Measurements from ENCODE around the gene FBXO8. TPM values are rescaled to one million over a fixed set of nuclear protein-coding genes. Genes with fewer than 3 reads are reported as not detected.

The FBXO8 gene
- total RNA-seq, 1 donor from 2014 or later: 28.4 TPM

- no peaks in the 10 kb centered on the region for H3K79me2 ChIP-seq (ENCODE audit: low read depth)
- H3K27ac Mint-ChIP-seq: no peak overlapping the region
- H3K27me3 ChIP-seq: peaks cover 100% of the 10 kb centered on the region
- no peaks in the 10 kb centered on the region for H3K36me3 Mint-ChIP-seq
- H3F3A ChIP-seq (ENCODE audit: low read depth): peaks cover 15% of the 10 kb centered on the region
- peaks cover 79% of the 10 kb centered on the region for H3K27me3 Mint-ChIP-seq (ENCODE audit: insufficient read depth, low read depth)
- no peak overlapping the region for H2AFZ ChIP-seq (replicated peaks)
- H3K4me2 ChIP-seq: peak overlapping the region; percentile 15
- peak; percentile 45 for DNase-seq (ENCODE audit: low spot score)
- H3K4me3 Mint-ChIP-seq: peak overlapping the region; percentile 25
- TF ChIP-seq EZH2phosphoT487 (IDR thresholded peaks at IDR 0.05) (peak; percentile 92), EZH2 (IDR thresholded peaks at IDR 0.05) (peak; percentile 88), CTCF (IDR thresholded peaks at IDR 0.05) (no peak)
- peaks cover 16% of the 10 kb centered on the region for H3K4me1 Mint-ChIP-seq
- H3K36me3 ChIP-seq: no peaks in the 10 kb centered on the region
- peaks cover 53% of the 10 kb centered on the region for H4K20me1 ChIP-seq (ENCODE audit: low read depth)
- no peak overlapping the region for H3K9ac ChIP-seq
- no peaks in the 10 kb centered on the region for H3K9me3 Mint-ChIP-seq
- H3K4me1 ChIP-seq: peaks cover 14% of the 10 kb centered on the region
- no peaks in the 10 kb centered on the region for H3K9me3 ChIP-seq (ENCODE audit: low read depth)
- H3K27ac ChIP-seq: no peak overlapping the region
- H3K4me3 ChIP-seq: no peak overlapping the region
These were observed 66.0 kb downstream of the FBXO8 start for GRCh38 chr4:174217273-174218126.

- TF ChIP-seq EZH2 (IDR thresholded peaks at IDR 0.05): no peak
- no peak for TF ChIP-seq EZH2phosphoT487 (IDR thresholded peaks at IDR 0.05)
- no peak for TF ChIP-seq CTCF (IDR thresholded peaks at IDR 0.05)
- peaks cover 82% of the 10 kb centered on the region for H3K27me3 Mint-ChIP-seq (ENCODE audit: insufficient read depth, low read depth)
- peak; percentile 22 for DNase-seq (ENCODE audit: low spot score)
- no peak overlapping the region for H3K27ac ChIP-seq
- no peaks in the 10 kb centered on the region for H3K36me3 ChIP-seq
- peaks cover 58% of the 10 kb centered on the region for H4K20me1 ChIP-seq (ENCODE audit: low read depth)
- no peaks in the 10 kb centered on the region for H3K9me3 ChIP-seq (ENCODE audit: low read depth)
- H3F3A ChIP-seq (ENCODE audit: low read depth): peaks cover 21% of the 10 kb centered on the region
- H3K9ac ChIP-seq: no peak overlapping the region
- peaks cover 18% of the 10 kb centered on the region for H3K4me1 Mint-ChIP-seq
- H3K9me3 Mint-ChIP-seq: no peaks in the 10 kb centered on the region
- no peak overlapping the region for H3K4me2 ChIP-seq
- no peak overlapping the region for H3K27ac Mint-ChIP-seq
- no peak overlapping the region for H3K4me3 Mint-ChIP-seq
- no peak overlapping the region for H2AFZ ChIP-seq (replicated peaks)
- H3K4me3 ChIP-seq: no peak overlapping the region
- H3K36me3 Mint-ChIP-seq: no peaks in the 10 kb centered on the region
- no peaks in the 10 kb centered on the region for H3K79me2 ChIP-seq (ENCODE audit: low read depth)
- peaks cover 17% of the 10 kb centered on the region for H3K4me1 ChIP-seq
- H3K27me3 ChIP-seq: peaks cover 100% of the 10 kb centered on the region
These were observed 66.6 kb downstream of the FBXO8 start for GRCh38 chr4:174216799-174217272.

GRCh38 chr4:174215961-174216680, 67.3 kb downstream of the FBXO8 start:
- H3K27ac Mint-ChIP-seq: no peak overlapping the region
- Histone ChIP-seq H2AFZ (replicated peaks) (no peak overlapping the region), H3K27me3 (peaks cover 100% of the 10 kb centered on the region), H3K27ac (no peak overlapping the region), H3F3A (ENCODE audit: low read depth) (peaks cover 27% of the 10 kb centered on the region), H3K4me2 (no peak overlapping the region), H3K36me3 (no peaks in the 10 kb centered on the region), H3K79me2 (ENCODE audit: low read depth) (no peaks in the 10 kb centered on the region), H4K20me1 (ENCODE audit: low read depth) (peaks cover 66% of the 10 kb centered on the region), H3K4me3 (no peak overlapping the region), H3K9me3 (ENCODE audit: low read depth) (no peaks in the 10 kb centered on the region), H3K9ac (no peak overlapping the region), H3K4me1 (peaks cover 23% of the 10 kb centered on the region)
- peak; percentile 61 for DNase-seq (ENCODE audit: low spot score)
- TF ChIP-seq EZH2phosphoT487 (IDR thresholded peaks at IDR 0.05) (no peak), CTCF (IDR thresholded peaks at IDR 0.05) (no peak), EZH2 (IDR thresholded peaks at IDR 0.05) (no peak)
- no peaks in the 10 kb centered on the region for H3K9me3 Mint-ChIP-seq
- peaks cover 20% of the 10 kb centered on the region for H3K4me1 Mint-ChIP-seq
- H3K27me3 Mint-ChIP-seq (ENCODE audit: insufficient read depth, low read depth): peaks cover 86% of the 10 kb centered on the region
- no peaks in the 10 kb centered on the region for H3K36me3 Mint-ChIP-seq
- no peak overlapping the region for H3K4me3 Mint-ChIP-seq
